Fibroblast of the aortic adventitia (primary cell): ENCODE measurements around the gene NRCAM. TPM values are rescaled to one million over a fixed set of nuclear protein-coding genes. Genes with fewer than 3 reads are reported as not detected.

Source experiments
- DNase-seq: peaks from one replicate; pipeline ENCODE4 v3.0.0-alpha.2; 2010; ENCODE audit warnings: low read depth
- H3K4me3 ChIP-seq: 2 replicates; pipeline ENCODE4 v1.5.1; 2011; ENCODE audit warnings: low read depth, mild to moderate bottlenecking, control low read depth, low read length, moderate library complexity
- total RNA-seq: library from RNA; depleted of rRNA; stranded (reverse); fragments of >200 nt; gene quantifications from 2 replicates; pipeline ENCODE4 v1.2.3, GENCODE V29; 2012; ENCODE audit warnings: low replicate concordance
- TF ChIP-seq, protein P1 (sequence below): IDR thresholded peaks from 2 replicates; pipeline ENCODE4 v1.5.1; 2011; ENCODE audit warnings: mild to moderate bottlenecking, low read length, control low read depth, inconsistent platforms; ENCODE audit not compliant: insufficient read depth

NRCAM gene
- total RNA-seq, 1 donor: 2.3 TPM

DNA sequence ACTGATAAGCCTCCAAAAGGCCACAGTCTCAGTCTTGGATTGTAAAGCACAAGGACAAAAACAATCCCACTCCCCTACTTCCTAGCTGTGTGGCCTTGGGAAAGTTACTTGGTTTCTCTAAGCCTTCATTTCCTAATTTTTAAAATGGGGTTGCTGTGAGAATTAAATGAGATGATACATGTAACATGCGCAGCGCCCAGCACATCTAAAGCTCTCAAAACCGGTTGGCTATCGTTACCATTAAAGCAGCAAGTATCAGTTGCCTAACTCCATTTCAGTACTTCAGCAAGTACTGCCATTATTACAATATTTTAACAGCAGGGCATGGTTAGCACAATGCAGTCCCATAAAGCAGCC lies 1.9 kb downstream of the NRCAM start:
- TF ChIP-seq, protein P1, sequence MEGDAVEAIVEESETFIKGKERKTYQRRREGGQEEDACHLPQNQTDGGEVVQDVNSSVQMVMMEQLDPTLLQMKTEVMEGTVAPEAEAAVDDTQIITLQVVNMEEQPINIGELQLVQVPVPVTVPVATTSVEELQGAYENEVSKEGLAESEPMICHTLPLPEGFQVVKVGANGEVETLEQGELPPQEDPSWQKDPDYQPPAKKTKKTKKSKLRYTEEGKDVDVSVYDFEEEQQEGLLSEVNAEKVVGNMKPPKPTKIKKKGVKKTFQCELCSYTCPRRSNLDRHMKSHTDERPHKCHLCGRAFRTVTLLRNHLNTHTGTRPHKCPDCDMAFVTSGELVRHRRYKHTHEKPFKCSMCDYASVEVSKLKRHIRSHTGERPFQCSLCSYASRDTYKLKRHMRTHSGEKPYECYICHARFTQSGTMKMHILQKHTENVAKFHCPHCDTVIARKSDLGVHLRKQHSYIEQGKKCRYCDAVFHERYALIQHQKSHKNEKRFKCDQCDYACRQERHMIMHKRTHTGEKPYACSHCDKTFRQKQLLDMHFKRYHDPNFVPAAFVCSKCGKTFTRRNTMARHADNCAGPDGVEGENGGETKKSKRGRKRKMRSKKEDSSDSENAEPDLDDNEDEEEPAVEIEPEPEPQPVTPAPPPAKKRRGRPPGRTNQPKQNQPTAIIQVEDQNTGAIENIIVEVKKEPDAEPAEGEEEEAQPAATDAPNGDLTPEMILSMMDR: no peak
- H3K4me3 ChIP-seq: peak overlapping the region; percentile 74
- DNase-seq: no peak

DNA sequence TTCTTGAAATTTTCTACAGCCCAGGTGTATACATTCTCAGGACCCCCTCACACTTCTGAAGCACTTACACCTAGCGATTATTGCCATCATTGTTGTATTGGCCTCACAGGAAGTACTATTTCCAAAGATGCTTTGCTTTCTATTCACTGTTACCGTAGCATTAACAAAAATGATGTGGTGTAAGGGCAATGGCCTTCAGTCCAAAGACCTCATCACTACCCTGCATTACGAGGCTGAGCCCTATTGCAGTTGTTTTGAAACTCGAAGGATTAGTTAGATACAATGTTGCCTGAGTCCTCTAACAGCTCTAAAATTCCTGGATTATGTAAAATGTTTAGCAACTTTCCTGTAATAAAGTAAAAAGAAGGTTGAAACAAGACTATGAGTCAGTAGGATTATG lies 2.9 kb downstream of the NRCAM start:
- TF ChIP-seq, protein P1: no peak
- DNase-seq: no peak
- no peak overlapping the region for H3K4me3 ChIP-seq

DNA sequence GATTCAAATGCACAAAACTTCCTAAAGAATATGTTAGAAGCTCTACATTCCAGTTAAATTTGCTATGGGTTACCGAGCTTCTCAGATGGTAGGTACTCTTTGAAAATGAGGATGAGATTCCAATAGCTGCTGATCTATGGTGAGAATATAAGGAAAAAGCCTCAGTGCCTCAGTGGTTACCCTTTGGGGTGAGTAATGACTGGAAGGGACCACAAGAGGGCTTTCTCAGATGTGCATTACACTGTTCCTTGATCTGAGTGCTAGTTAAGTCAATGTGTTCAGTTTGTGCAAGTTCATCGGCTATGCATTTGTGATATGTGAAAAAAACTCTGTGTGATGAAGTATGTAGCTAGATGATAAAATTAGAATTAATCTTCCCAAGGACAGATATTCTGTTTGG lies 3.5 kb downstream of the NRCAM start:
- TF ChIP-seq, protein P1: peak; percentile 73
- DNase-seq: peak; percentile 60
- H3K4me3 ChIP-seq: no peak overlapping the region

DNA sequence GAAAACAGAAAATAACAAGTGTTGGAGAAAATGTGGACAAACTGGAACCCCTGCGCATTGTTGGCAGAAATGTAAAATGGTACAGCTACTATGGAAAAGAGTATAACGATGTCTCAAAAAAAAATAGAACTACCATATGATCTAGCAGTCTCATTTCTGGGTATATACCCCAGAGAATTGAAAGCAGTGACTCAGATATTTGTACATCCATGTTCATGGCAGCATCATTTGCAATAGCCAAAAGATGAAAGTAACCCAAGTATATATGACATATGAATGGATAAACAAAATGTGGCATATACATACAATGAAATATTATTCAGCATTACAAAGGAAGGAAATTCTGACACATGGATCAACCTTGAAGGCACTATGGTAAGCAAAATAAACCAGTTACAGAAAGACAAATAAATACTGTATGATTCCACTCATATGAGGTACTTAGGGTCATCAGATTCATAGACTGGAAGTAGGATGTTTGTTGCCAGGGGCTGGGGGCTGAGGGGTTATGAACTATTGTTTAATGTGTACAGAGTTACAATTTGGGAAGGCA lies 4.9 kb downstream of the NRCAM start:
- TF ChIP-seq, protein P1: no peak
- H3K4me3 ChIP-seq: no peak overlapping the region
- DNase-seq: no peak

DNA sequence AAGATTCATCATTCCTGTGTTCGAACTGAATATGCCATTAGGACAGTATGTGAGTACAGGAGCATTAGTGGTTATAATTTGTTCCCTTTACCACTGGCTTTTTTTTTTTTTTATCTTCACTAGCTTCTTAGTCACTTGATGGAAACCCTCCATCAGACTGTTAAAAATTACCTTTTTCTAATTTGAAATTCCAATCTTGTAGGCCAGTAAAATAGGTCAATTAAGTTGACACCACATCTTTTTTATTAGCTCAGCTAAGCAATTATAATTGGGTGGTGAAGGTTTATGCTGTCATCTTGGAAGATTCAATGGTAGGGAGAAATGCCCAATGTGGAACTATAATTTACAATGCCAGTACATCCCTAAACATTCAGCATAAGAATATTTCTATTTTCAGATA lies 6.1 kb downstream of the NRCAM start:
- no peak overlapping the region for H3K4me3 ChIP-seq
- DNase-seq: no peak
- TF ChIP-seq, protein P1: no peak

DNA sequence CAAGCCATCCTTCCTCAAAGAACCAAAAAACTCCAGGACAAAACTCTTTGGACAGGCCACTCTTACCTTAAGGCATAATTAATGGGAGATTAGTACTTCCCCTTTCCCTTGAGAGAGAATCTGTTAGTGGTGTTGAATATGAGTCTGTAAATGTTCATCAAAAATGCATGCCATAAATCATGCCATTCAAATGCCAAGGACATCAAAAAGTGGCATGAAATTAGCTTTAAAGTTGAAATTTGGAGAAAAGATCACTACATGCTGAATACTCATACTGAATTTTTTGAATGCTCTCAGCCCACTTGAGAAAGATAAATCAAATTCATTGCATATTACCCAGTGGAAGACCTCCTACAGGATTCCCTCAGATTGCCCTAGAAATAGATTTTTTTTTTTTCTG lies 6.7 kb downstream of the NRCAM start:
- DNase-seq: no peak
- TF ChIP-seq, protein P1: no peak
- H3K4me3 ChIP-seq: no peak overlapping the region
